Activated CD4-positive, CD25-positive, alpha-beta regulatory T cell treated with anti-CD3 and anti-CD28 coated beads, Interleukin-2, amount 50 U/mL, for 72 hours (primary cell): ENCODE results near the gene USP12.
"Not testable (repeated sequence)": the region's sequence is repeated elsewhere in the genome, so short reads cannot be mapped to it uniquely, and the experiment has no call there.

ENCODE experiments used
- DNase-seq: peaks from one replicate; pipeline ENCODE4 v3.0.0; 2021

Gene USP12, protein sequence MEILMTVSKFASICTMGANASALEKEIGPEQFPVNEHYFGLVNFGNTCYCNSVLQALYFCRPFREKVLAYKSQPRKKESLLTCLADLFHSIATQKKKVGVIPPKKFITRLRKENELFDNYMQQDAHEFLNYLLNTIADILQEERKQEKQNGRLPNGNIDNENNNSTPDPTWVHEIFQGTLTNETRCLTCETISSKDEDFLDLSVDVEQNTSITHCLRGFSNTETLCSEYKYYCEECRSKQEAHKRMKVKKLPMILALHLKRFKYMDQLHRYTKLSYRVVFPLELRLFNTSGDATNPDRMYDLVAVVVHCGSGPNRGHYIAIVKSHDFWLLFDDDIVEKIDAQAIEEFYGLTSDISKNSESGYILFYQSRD

DNA sequence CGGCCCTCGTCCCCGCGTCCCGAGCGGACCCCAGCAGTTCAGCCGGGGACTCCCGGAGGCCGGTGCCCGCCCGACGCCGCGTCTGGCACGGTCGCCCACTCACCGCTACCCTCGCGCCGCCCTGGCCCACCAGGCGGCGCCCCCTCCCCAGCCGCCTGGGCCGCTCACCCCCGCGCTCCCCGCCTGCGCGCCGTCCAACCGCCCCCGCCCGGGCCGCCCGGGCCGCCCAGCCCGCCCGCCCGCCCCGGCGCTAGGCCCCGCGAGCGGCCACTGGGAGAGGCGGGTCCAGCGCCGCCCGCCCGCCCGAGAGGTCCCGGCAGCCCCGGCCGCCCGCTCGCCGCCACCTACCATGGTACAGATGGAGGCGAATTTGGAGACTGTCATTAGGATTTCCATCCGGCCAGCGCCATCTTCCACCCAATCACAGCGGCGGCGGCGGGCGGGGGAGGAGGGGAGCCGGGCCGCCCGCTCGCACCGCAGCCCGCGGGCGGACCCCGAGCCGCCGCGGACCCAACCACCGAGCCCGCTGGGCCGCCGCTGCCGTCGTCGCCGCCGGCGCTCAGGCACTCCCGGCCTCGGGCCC is at the start of gene USP12:
Gene USP12, minus strand, starts transcription at position 568 of the 583 bp plus-strand sequence. Its CDS starts 172 bp downstream, at position 396.
- DNase-seq: no peak

DNA sequence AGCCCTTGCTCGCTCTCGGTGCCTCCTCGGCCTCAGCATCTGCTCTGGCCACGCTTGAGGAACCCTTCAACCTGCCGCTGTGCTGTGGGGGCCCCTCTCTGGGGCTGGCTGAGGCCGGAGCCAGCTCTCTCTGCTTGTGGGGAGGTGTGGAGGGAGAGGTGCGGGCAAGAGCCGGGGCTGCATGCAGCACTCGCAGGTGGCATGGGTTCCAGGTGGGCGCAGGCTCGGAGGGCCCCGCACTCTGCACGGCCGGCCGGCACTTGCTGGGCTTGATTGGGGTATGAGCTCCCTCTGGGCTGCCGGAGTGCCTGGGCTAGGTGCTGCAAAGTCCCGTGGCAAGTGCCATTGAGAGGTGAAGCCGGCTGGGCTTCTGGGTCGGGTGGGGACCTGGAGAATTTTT is 48.0 kb upstream of the USP12 start:
- no peak for DNase-seq

DNA sequence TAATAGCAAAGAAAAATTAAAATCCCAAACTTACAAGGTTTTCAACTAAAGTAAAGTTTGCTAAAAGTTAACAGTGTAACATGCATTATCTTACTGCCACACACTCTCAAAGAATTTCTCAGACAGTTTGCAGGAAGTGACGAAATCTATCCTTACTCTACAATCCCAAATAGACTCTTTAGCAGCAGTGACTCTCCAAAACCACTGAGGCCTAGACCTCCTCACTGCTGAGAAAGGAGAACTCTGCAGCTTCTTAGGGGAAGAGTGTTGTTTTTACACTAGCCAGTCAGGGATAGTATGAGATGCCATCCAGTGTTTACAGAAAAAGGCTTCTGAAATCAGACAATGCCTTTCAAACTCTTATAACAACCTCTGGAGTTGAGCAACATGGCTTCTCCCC is 47.2 kb upstream of the USP12 start:
- not testable (repeated sequence) for DNase-seq

DNA sequence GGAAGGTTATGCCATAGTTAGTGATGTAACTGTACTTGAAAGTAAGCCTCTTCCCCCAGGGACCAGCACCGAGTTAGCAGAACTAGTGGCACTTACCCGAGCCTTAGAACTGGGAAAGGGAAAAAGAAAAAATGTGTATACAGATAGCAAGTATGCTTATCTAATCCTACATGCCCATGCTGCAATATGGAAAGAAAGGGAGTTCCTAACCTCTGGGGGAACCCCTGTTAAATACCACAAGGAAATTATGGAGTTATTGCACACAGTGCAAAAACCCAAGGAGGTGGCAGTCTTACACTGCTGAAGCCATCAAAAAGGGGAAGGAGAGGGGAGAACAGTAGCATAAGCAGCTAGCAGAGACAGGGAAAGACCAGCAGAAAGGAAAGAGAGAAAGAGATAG is 46.2 kb upstream of the USP12 start:
- not testable (repeated sequence) for DNase-seq

DNA sequence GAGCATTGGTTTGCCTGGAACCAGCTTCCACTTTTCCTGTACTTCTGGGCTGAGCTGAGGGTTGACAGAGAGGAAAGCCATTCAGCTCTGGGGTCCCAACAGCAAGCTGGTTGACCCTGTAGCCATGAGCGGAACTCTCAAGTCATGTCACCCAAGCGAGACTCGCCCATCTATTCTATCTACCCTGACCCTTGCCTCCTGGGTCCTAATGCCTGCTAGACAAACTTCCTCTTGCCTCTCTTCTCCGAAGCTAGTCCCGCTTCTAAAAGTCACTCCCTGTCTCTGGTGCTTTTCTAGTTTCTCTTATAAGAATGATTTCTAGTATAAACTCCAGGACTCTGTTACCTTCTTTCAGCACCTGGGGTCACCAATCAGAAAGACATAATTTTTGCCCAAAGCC is 41.8 kb upstream of the USP12 start:
- not testable (repeated sequence) for DNase-seq

DNA sequence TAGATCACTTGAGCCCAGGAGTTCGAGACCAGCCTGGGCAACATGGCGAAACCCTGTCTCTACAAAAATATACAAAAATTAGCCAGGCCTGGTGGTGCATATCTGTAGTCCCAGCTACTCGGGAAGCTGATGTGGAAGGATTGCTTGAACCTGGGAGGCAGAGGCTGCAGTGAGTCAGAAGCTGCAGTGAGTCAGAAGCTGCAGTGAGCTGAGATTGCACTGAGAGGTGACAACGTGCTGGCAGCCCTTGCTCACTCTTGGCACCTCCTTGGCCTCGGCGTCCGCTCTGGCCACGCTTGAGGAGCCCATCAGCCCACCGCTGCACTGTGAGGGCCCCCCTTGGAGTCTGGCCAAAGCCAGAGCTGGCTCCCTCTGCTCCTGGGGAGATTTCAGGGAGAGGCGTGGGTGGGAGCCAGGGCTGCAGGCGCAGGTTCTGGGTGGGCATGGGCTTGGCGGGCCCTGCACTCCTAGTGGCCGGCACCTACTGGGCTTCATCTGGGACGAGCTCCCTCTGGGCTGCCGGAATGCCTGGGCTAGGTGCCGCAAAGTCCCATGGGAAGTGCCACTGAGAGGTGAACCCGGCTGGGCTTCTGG is 40.3 kb upstream of the USP12 start:
- no peak for DNase-seq

DNA sequence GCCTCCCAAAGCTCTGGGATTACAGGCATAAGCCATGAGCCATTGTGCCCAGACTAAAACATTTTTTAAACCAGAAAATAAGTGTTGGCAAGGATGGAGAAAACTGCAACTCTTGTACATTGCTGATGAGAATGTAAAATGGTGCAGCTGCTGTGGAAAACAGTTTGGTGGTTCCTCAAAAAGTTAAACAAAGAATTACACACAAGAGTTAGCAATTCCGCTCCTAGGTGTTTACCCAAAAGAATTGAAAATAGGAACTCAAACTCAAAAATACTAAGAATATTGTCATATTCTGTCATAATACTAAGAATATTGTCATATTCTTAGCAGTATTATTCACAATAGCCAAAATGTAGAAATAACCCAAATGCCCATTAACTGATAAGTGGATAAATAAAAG is 39.7 kb upstream of the USP12 start:
- DNase-seq: no peak

DNA sequence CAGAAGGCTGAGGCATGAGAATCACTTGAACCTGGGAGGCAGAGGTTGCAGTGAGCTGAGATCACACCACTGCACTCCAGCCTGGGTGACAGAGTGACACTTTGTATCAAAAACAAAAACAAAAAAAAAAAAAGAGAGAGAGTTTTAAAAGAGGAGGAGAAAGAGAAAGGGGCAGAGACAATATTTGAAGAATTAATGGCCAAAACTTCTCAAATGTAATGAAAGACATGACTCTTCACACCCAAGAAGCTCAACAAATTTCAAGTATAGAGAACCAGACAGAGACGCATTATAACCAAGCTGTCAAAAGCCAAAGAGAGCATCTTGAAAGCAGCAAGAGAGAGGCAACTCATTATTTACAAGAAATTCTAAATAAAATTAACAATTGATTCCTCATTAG is 36.9 kb upstream of the USP12 start:
- no peak for DNase-seq

DNA sequence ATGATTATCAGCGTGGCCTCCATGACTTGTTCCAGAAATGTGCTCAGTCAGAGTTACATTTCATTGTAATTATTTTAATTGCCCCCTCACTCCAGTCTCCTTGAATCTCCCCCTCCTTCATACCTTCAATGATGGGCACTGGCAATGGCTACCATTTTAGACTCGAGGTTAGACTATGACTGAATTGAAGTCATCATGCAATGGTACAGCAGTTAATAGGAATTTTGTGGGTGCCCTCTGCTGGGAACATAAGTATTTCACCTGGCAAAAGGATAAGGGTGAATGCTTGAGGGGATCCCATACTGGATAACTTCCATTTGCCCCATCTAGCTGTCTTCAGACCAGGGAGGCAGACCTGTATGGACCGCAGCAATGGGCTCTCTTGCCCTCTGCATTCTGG is 32.2 kb upstream of the USP12 start:
- no peak for DNase-seq

DNA sequence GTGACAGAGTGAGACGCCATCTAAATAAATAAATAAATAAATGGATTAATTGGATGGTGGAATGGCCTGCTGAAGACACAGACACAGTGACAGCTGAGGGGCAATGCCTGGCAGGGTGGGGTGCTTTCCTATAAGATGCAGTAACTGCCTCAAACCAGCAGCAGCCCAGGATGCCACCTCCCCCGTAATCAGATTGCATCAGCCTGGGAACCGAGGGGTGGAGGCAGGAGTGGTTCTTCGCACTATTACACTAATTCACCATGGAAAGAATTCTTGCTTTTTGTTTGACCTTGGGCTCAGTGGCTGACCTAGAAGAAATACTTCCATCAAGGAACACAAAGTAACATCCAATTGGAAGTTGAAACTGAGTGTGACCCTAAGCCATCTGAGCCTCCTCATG is 31.6 kb upstream of the USP12 start:
- DNase-seq: no peak

DNA sequence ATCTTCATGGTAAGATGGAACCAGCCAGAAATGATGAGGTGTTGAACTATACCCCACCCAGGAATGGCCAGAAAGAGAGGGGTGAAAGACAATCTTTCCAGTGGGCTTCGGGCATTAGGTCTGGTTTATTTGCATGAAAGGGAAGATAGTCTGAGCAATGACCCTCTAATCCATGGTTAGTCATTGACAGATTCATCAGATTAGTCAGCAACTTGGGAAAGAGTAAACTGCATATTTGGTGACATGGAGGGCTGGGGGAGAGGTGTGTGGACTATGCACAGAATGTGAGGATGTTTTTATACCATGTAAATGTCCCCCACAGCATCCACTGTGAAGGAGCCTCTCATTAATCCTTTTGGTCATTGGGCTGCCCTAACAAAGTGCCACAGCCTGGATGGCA is 30.1 kb upstream of the USP12 start:
- no peak for DNase-seq

DNA sequence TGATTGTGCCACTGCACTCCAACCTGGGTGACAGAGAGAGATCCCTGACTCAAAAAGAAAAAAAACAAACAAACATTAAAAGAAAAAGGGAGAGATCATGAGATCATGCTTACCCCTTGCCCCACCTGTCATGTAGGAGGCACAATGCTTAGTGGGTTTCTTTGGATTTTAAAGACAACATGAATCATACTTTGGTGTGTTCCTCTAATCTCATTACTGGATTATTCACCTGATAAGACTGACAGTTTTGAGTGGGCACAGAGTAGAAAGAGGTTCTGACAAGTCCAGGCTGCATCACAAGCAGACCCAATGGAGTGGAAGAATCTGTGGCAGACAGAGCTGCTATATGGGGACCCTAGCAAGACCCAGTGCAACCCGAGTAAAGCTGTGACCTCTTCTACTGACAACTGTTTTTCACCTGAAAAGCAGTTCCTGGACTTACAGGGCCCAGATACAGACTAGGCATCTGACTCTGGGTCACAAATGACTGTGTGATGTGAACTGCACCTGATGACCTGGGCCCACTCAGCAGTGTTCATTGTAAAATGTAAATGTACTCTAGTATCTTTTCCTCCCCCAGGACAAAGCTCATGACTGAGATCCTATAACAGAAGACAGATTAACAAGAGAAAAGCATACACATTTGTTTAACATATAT is 28.9 kb upstream of the USP12 start:
- no peak for DNase-seq

DNA sequence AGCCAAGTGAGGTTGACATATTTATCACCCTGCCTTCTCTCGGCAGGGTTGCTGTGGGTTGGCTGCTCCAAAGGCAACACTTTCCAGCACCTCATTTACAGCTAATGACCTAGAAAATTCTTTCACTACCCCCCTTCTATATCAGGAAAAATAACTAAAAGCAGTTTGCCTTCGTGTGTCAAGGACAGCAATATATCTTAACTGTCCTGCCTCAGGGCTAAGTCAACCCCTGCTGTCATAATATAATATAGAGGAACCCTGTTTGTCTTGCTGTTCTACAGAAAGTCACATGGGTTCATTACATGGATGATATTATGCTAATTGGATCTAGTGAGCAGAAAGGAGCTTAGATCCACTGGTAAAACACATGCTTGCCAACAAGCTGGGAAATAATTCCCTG is 28.1 kb upstream of the USP12 start:
- DNase-seq: no peak

DNA sequence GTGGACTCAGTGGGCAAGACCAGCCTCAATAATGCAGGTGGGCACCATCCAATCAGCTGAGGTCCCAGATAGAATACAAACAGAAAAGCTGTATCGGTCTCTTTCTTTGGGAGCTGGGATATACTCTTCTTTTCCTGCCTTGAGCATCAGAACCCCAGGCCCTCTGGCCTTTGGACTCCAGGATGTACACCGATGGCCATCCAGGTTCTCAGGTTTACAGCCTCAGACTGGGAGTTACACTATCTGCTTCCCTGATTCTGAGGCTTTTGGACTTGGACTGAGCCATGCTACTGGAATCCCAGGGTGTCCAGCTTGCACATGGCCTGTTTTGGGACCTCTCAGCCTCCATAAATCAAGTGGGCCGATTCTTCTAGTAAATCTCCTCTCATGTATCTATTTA is 27.6 kb upstream of the USP12 start:
- no peak for DNase-seq

DNA sequence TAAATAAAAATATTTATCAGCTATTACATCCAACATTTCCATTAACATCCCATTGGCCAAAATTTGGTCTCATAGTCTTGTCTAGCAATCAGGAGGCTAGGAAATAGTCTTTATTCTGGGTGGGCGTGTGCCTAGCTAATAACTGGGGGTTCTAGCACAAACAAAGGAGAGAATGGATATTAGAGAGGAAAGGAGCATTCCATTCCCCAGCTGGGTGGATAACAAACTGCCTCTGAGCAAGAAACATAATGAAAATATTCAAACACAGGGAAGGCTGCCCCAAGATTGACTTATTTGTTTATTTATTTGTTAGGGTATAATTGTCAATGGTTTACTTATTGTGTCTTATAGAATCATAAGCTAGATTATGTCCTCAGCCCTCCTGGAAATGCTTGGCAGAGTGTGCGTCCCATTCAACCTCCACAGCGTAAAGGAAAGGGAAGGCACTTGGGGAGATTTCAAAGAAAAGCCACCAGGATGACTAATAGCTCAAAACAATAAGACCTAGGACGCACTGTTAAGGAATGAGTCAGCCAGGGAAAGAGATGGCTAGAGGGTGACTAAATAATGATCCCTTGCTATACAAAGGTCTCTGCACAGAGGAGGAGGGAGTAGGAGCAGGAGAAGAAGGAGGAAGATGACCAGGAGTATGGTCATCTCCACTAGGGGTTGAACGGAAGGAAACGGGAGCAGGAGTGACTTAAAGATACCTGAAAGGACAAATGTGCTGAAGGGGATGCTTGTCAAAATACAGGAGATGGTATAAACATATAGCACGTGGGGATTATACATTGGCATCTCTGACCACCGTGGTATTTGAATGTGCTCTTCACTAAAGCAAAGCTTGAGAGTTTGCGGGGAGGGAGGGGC is 23.5 kb upstream of the USP12 start:
- no peak for DNase-seq

DNA sequence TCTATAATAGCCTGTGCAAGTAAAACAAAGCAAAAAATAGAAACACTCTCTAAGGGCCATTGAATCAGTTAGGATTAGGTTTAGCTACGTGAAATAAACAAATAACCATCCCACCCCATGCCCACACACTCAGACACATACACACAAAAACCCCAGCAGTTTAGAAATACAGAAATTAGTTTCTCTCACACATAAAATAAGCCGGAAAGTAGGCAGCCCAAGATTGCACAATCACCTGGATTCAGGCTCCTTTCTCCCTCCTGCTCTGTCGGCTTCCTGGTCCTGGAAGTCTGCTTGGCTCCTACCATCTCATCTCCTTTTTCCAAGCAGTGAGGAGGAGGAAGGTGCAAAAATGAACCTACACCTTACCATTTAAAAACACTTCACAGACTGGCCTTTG is 22.6 kb upstream of the USP12 start:
- DNase-seq: no peak

DNA sequence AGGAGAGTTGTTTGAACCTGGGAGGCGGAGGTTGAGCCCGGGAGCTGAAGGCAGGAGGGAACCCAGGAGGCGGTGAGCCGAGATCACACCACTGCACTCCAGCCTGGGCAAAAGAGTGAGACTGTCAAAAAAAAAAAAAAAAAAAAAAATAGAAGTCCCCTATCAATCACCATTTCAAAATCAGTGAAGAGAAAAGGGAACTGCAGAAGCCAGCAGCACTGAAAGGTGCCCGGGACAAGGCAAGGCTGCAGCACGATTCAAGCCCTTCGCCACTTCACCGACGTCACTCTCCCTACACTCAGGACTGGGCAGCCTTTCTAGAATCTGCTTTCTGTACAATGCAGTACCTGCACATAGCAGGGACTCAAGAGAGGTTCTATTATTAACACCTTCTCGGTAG is 21.9 kb upstream of the USP12 start:
- DNase-seq: no peak

DNA sequence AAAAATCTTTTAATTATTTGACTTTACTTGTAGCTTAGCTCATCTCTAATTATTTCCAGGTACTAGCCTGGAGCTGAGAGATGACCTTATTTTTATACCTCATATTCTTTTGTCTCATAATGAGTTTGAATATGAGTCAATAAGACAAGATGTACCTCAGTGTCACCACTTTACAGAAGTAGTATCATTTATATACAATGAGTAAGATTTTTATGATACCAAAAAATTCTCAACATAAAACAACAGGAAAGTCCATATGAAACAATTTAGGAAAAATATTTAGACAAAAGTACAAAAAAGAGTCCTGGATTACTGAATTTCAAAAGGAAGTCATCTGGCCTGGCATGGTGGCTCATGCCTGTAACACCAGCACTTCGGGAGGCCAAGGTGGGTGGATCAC is 21.4 kb upstream of the USP12 start:
- DNase-seq: no peak

DNA sequence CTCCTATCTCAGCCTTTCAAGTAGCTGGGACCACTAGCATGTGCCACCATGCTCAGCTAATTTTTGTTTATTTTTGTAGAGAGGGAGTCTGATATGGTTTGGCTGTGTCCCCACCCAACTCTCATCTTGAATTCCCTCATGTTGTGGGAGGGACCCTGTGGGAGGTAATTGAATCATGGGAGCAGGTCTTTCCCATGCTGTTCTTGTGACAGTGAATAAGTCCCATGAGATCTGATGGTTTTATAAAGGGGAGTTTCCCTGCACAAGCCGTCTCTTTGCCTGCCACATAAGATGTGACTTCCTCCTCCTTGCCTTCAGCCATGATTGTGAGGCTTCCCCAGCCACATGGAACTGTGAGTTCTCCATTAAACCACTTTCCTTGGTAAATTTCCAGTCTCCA is 20.8 kb upstream of the USP12 start:
- not testable (repeated sequence) for DNase-seq

DNA sequence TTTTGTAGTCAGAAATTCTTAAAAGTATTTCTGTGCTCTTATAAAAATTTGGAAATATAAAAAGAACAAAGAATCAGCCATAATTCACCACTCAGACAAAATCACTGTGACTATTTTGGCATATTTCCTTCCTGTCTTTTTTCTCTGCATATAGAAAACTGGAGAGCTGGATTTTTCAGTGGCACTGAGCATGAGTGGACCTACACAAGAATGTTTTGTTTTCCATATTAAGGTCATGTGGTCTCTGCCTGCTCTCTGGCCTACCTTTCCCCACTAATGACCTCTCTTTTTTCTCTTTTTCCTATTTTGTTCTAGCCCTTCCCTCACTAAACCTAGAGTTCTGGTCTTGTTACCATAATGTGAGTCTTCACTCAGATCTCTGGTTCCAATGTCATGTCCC is 17.6 kb upstream of the USP12 start:
- DNase-seq: no peak

DNA sequence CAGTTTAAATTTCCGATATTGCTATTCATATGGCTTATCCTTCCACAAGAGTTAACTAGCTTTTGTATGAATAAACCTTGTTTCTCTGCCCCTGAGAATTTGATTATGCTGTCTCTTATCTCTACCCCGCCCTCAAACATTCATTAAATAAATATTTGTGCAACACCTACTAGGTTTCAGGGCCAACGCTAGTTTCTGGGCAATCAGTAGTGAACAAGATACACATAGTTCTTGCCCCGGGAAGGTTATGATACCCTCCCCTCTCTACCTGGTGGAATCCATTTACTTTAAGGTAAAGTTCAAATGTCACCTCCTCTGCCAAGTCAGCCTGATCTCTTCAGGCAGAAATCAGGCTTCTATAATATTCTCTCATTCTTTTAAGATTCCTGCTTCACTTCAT is 16.6 kb upstream of the USP12 start:
- no peak for DNase-seq

DNA sequence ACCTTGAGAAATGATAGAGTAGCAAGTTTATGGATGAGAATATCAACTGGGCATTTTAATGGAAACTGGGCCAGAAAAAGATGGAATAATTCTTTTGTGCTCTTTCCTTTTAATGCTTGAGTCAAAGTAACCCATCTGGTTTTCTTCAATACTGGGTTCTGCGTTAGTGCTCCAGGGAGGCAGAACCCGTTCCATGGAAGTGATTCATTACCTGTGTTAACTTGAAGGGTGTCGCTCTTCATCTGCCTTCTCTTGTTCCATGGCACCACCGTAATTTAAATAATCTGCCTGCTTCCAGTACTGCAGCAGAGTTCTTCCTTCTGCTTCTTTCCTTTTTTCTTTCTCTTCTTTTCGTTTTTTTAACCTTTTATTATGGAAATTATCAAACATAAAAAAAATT is 14.7 kb upstream of the USP12 start:
- no peak for DNase-seq

DNA sequence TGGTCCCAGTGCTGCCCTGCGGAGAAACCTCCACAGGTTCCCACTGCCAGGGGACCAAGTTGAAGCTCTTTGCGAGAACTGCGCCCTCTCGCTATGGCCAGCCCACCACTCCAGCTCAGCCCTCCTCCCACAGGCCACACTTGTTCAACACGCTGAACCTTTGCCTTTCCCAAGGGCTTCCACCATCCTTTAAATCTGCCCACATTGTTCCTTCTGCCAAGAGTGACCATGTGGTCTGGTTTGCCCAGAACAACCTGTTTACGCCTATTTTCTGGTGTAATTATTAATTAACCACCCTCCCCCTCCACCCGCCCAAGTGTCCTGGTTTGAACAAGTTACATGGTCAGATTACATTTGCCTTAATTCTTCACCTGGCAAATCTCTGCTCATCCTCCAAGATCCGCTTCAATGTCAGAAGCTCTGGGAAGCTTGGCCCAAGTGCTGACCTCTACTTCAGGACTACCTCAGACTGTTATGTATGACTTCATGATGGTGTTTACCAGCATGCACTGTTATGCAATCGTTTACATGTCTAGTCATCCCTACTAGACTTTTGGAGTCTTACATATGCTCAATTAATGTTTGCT is 12.0 kb upstream of the USP12 start:
- no peak for DNase-seq
